Endothelial cell of umbilical vein (primary cell): Measurements from ENCODE around the gene YPEL1. TPM values are rescaled to one million over a fixed set of nuclear protein-coding genes. Genes with fewer than 3 reads are reported as not detected.

Experiments
- BruUV-seq: library from RNA; stranded (reverse); fragments of 400-500 nt; replicated peaks from 2 replicates; lab custom pipeline; 2021; lab: Mats Ljungman, UMichigan
- CTCF ChIA-PET: fragments of 300-600, 350-600 bp; sonication (Branson Sonifier 250); formaldehyde crosslinking; loops from one replicate; lab custom pipeline; 2021; ENCODE audit warnings: antibody characterized with exemption, inconsistent platforms; lab: Charles Lee
- POLR2A ChIA-PET: fragments of 300-600, 350-600 bp; sonication (Branson Sonifier 250); formaldehyde crosslinking; loops from one replicate; lab custom pipeline; 2021; ENCODE audit warnings: antibody characterized with exemption, inconsistent platforms; lab: Charles Lee
- DNase-seq: peaks from one replicate; pipeline ENCODE4 v3.0.0-alpha.2; 2011; ENCODE audit warnings: low read depth, low spot score
- FAIRE-seq: peaks from 2 replicates; lab custom pipeline; 2011; peaks lifted over from hg19 to GRCh38; lab: Jason Lieb, UNC
- H2AFZ ChIP-seq: 2 replicates; pipeline ENCODE4 v1.6.0; 2012; ENCODE audit warnings: low read depth, low read length, control low read depth, inconsistent platforms
- H3K27ac ChIP-seq: 2 replicates; pipeline ENCODE4 v1.5.1; 2011; ENCODE audit warnings: low read depth, mild to moderate bottlenecking, control low read depth, low read length, moderate library complexity; ENCODE audit not compliant: insufficient read depth
- H3K27me3 ChIP-seq, 2 experiments: 2 replicates each; pipeline versions ENCODE4 v1.6.0 to v1.6.1; 2011; ENCODE audit warnings: low read length in 2 of 2, mixed read lengths in 1 of 2; ENCODE audit not compliant: control insufficient read depth in 2 of 2, insufficient read depth in 2 of 2
- H3K36me3 ChIP-seq, 2 experiments: 2 replicates in 1 of 2; 3 replicates in 1 of 2; pipeline ENCODE4 v1.5.1; 2011; ENCODE audit warnings: low read length in 2 of 2, mild to moderate bottlenecking in 1 of 2, moderate library complexity in 1 of 2; ENCODE audit not compliant: control insufficient read depth in 2 of 2, insufficient read depth in 2 of 2; ENCODE audit errors: extremely low read depth in 1 of 2
- H3K4me1 ChIP-seq: 3 replicates; pipeline ENCODE4 v1.5.1; 2011; ENCODE audit warnings: mild to moderate bottlenecking, low read length; ENCODE audit not compliant: control insufficient read depth, insufficient read depth; ENCODE audit errors: extremely low read depth
- H3K4me2 ChIP-seq: 2 replicates; pipeline ENCODE4 v1.6.1; 2011; ENCODE audit warnings: low read length, control low read depth, mixed read lengths; ENCODE audit not compliant: insufficient read depth
- H3K4me3 ChIP-seq, 3 experiments: fragments of 200-600 bp in 1 of 3; sonication (generic), shearing (Covaris generic) in 1 of 3; replicated peaks in 1 of 3; 2 replicates each; pipeline ENCODE4 v1.5.1; 2011 to 2016; ENCODE audit warnings: control low read depth in 3 of 3, low read length in 3 of 3, mild to moderate bottlenecking in 2 of 3, inconsistent platforms in 1 of 3, low read depth in 1 of 3, moderate library complexity in 1 of 3; ENCODE audit not compliant: insufficient read depth in 1 of 3
- H3K79me2 ChIP-seq: 2 replicates; pipeline ENCODE4 v1.6.0; 2012; ENCODE audit warnings: low read length, inconsistent platforms; ENCODE audit not compliant: control insufficient read depth, insufficient read depth
- H3K9ac ChIP-seq: replicated peaks from 2 replicates; pipeline ENCODE3; 2011; ENCODE audit warnings: low read length, control low read depth; ENCODE audit not compliant: insufficient read depth; ENCODE audit errors: extremely low read depth
- H3K9me1 ChIP-seq: replicated peaks from 3 replicates; pipeline ENCODE4 v1.6.0; 2011; ENCODE audit warnings: mild to moderate bottlenecking, low read length; ENCODE audit not compliant: control insufficient read depth, insufficient read depth; ENCODE audit errors: extremely low read depth
- H3K9me3 ChIP-seq: replicated peaks from 2 replicates; pipeline ENCODE4 v1.5.1; 2012; ENCODE audit warnings: low read length, inconsistent platforms; ENCODE audit not compliant: control insufficient read depth, insufficient read depth
- H4K20me1 ChIP-seq: replicated peaks from 2 replicates; pipeline ENCODE3; 2011; ENCODE audit warnings: mild to moderate bottlenecking, low read length; ENCODE audit not compliant: control insufficient read depth, insufficient read depth; ENCODE audit errors: extremely low read depth
- CTCF ChIP-seq, 2 donors: IDR thresholded peaks; 1 replicate in 1 of 2; 2 replicates in 1 of 2; pipeline ENCODE4 v1.5.1; 2011; ENCODE audit warnings: low read length in 2 of 2, mild to moderate bottlenecking in 2 of 2, moderate library complexity in 2 of 2, control low read depth in 1 of 2, inconsistent platforms in 1 of 2, low read depth in 1 of 2; ENCODE audit not compliant: insufficient read depth in 1 of 2; ENCODE audit errors: extremely low read depth in 1 of 2
- EZH2 ChIP-seq: IDR thresholded peaks from 2 replicates; pipeline ENCODE4 v1.6.1; 2012; ENCODE audit warnings: borderline replicate concordance, low read depth, mild to moderate bottlenecking, moderate library complexity, low read length, inconsistent platforms; ENCODE audit not compliant: severe bottlenecking
- FOS ChIP-seq: IDR thresholded peaks from 2 replicates; pipeline ENCODE4 v1.6.1; 2011; ENCODE audit warnings: mild to moderate bottlenecking, low read length, moderate library complexity, borderline replicate concordance; ENCODE audit not compliant: insufficient read depth
- GATA2 ChIP-seq: IDR thresholded peaks from 2 replicates; pipeline ENCODE4 v1.7.0; 2011; ENCODE audit warnings: low read depth, mild to moderate bottlenecking, moderate library complexity, mixed read lengths, low read length; ENCODE audit not compliant: insufficient read length, insufficient read depth
- JUN ChIP-seq: IDR thresholded peaks from 2 replicates; pipeline ENCODE4 v1.6.1; 2011; ENCODE audit warnings: borderline replicate concordance, low read depth; ENCODE audit not compliant: insufficient read length, insufficient read depth
- MYC ChIP-seq: IDR thresholded peaks from one replicate; pipeline ENCODE4 v1.6.1; 2011; ENCODE audit warnings: mild to moderate bottlenecking, low read depth, low read length
- POLR2A ChIP-seq: IDR thresholded peaks from 2 replicates; pipeline ENCODE4 v1.6.1; 2012; ENCODE audit warnings: low read depth, mild to moderate bottlenecking, control low read depth, low read length
- POLR2AphosphoS5 ChIP-seq: IDR thresholded peaks from 2 replicates; pipeline ENCODE4 v1.6.1; 2012; ENCODE audit warnings: low read depth, mild to moderate bottlenecking, control low read depth, low read length, moderate library complexity; ENCODE audit not compliant: insufficient read depth
- dilution Hi-C: fragments of 300-500 bp; cut with MboI; formaldehyde crosslinking; loops from one replicate; pipeline ENCODE4 v1.15.0; 2019; ENCODE audit warnings: low sequenced_read_pairs; ENCODE audit not compliant: extremely low pct_ligation_motif_present
- intact Hi-C: fragments of 100-400 bp; cut with micrococcal nuclease; formaldehyde crosslinking; loops from one replicate; pipeline ENCODE4 v1.10.0; 2022
- polyA plus RNA-seq, 4 experiments: library from polyadenylated mRNA; depleted of rRNA in 3 of 4; stranded (reverse) in 3 of 4; unstranded in 1 of 4; fragments of >200 nt; gene quantifications; 2 replicates each; pipeline versions ENCODE4 v1.2.1 to v1.2.3, GENCODE V29; 2011 to 2012; ENCODE audit warnings: missing spikeins in 1 of 4
- total RNA-seq: library from RNA; stranded (reverse); gene quantifications from 2 replicates; pipeline ENCODE4 v1.2.3, GENCODE V29; 2021
- TF ChIP-seq, protein P1 (sequence below): IDR thresholded peaks from 2 replicates; pipeline ENCODE4 v1.6.1; 2011; ENCODE audit not compliant: insufficient read depth, insufficient read length

The YPEL1 gene
- total and polyA plus RNA-seq, 2 donors (not counting 3 experiments of a cell fraction or from before 2014, with no cell fraction given) = 3.7 to 6.2 TPM

- intact Hi-C loops = loop anchor here (2.0 to 5.0 kb wide), 4 partner anchors 23 to 241 kb away; partner anchors contain the start of genes PPM1F and YPEL1
- TF ChIP-seq JUN = no peak
- TF ChIP-seq MYC = no peak
- no peak for TF ChIP-seq FOS
- TF ChIP-seq, protein P1, sequence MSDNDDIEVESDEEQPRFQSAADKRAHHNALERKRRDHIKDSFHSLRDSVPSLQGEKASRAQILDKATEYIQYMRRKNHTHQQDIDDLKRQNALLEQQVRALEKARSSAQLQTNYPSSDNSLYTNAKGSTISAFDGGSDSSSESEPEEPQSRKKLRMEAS = no peak
- TF ChIP-seq POLR2AphosphoS5 = no peak
- TF ChIP-seq POLR2A = no peak
- TF ChIP-seq EZH2 = no peak
- TF ChIP-seq CTCF (IDR thresholded peaks at IDR 0.05; ENCODE audit: extremely low read depth in 1 of 2, insufficient read depth in 1 of 2, low read depth in 1 of 2, low read length in 2 of 2) = no peak
- no peak for TF ChIP-seq GATA2
- FAIRE-seq (no peak), DNase-seq (no peak)
- no peak overlapping the region for H3K4me3 ChIP-seq
- no peak overlapping the region for H3K9ac ChIP-seq
- no peaks in the 10 kb centered on the region for H3K27me3 ChIP-seq
- no peaks in the 10 kb centered on the region for H3K36me3 ChIP-seq
- H4K20me1 ChIP-seq = no peaks in the 10 kb centered on the region
- H3K79me2 ChIP-seq = no peaks in the 10 kb centered on the region
- no peaks in the 10 kb centered on the region for H3K9me1 ChIP-seq
- no peak overlapping the region for H3K4me2 ChIP-seq
- CTCF ChIA-PET = interaction anchor here (1.5 kb wide), 1 partner anchor 12 kb away, joined by 4 read pairs; no protein-coding TSS in a partner anchor
- H3K9me3 ChIP-seq = no peaks in the 10 kb centered on the region
- no peak overlapping the region for H3K27ac ChIP-seq
- POLR2A ChIA-PET = no interaction called here
- H2AFZ ChIP-seq = no peak overlapping the region
- dilution Hi-C loops = loop anchor here (25.0 kb wide), 1 partner anchor 225 kb away; no protein-coding TSS in a partner anchor
- BruUV-seq = no TSS peak
- peaks cover 3% of the 10 kb centered on the region for H3K4me1 ChIP-seq
Observed at GRCh38 chr22:21711851-21712250, 23.7 kb downstream of the YPEL1 start.
